ENCODE data around the gene SFMBT1. TPM values are rescaled to one million over a fixed set of nuclear protein-coding genes. Genes with fewer than 3 reads are reported as not detected.
A peak's percentile ranks its signal among the peaks of the same experiment; 100 is the strongest.
"Not testable (repeated sequence)": the region's sequence is repeated elsewhere in the genome, so short reads cannot be mapped to it uniquely, and the experiment has no call there.

SFMBT1 gene
- total RNA-seq, 1 experiment from 2014 or later = 22.2 TPM

DNA sequence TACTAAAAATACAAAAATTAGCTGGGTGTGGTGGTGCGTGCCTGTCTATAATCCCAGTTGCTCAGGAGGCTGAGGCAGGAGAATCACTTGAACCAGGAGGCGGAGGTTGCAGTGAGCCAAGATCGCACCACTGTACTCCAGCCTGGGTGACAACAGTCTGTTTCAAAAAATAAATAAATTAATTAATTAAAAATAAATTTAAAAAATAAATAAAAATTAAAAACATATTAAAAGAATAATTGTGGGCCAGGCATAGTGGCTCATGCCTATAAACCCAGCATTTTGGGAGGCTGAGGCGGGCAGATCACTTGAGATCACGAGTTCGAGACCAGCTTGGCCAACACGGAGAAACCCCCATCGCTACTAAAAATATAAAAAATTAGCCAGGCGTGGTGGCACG is 11.5 kb downstream of the SFMBT1 start:
- not testable (repeated sequence) for H3K4me3 ChIP-seq (ENCODE audit: insufficient read depth, low read depth, low read length); H3K36me3 ChIP-seq (replicated peaks; ENCODE audit: control insufficient read depth, insufficient read depth, low read length); DNase-seq; H3K27me3 ChIP-seq (ENCODE audit: control insufficient read depth, insufficient read depth, low read length)

DNA sequence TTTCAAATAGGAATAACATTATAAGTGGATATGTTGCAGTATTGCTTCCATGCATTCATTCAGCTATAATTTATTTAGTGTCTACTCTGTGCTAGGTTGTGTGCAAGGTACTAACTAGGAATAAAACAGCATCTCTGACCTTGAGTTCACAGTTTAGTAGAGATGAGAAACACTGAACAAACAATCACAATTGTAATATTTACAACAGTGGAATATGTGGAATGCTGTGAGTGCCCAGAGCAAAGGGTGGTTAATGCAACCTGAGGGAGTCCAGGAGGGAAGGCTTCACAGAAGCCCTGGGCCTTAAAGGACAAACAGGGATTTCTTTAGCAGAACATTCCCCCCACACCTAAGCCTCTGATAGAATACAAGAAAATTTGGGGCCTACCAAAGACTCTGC is 13.3 kb downstream of the SFMBT1 start:
- H3K36me3 ChIP-seq (replicated peaks; ENCODE audit: control insufficient read depth, insufficient read depth, low read length) = no peaks in the 10 kb centered on the region
- no peak overlapping the region for H3K4me3 ChIP-seq (ENCODE audit: insufficient read depth, low read depth, low read length)
- no peak for DNase-seq
- H3K27me3 ChIP-seq (ENCODE audit: control insufficient read depth, insufficient read depth, low read length) = no peaks in the 10 kb centered on the region

DNA sequence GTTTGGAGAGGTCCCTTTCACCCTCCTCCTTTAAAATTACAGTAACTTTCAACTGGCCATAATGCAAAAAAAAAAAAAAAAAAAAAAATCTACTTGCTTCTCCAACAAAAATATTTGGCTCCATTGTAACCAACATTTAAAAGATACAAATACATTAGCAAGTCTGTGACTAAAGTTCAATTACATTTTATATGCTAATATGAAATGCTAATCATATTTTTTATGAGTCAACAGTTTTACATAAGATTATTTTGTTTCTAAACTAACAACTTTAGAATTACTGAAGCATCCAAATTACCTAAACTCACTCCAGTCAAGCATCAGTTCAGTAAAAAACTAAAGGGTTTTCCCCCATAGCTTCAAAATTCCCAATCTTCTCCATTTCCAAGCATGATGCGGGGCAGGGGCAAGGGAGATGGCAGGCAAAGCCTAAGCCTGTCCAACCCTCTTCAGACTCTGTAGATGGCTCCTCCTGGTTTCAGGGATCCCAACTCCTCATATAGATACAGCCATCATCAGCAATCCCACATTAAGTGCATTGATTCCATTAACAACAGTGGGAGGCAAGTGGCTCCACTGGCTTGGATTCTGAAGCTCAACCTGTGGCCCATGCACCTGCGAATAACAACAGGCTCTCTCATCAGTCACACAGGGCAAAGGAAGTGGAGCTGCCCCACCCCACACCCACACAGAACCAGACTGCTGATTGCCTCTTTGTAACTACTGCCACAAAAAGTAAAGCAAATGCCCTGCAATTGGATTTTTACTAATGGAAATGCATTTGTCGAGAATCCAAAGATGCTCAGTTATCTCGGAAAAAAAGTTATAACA is 15.0 kb downstream of the SFMBT1 start:
- H3K27me3 ChIP-seq (ENCODE audit: control insufficient read depth, insufficient read depth, low read length) = no peaks in the 10 kb centered on the region

DNA sequence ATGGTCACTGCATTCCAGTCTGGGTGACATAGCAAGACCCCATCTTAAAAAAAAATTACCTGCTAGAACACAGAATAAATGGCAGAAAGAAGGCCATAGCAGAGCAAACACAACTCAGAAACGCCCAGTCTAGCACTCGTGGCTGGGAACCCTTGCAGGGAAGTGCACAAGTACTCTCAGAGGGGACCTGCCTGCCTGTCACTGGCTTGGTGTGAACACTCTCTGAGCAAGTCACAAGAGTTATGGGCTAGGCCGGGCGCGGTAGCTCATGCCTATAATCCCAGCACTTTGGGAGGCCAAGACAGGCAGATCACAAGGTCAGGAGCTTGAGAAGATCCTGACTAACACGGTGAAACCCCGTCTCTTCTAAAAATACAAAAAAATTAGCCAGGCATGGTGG is 17.2 kb downstream of the SFMBT1 start:
- Histone ChIP-seq H3K27me3 (ENCODE audit: control insufficient read depth, insufficient read depth, low read length) (no peaks in the 10 kb centered on the region), H3K36me3 (replicated peaks; ENCODE audit: control insufficient read depth, insufficient read depth, low read length) (no peaks in the 10 kb centered on the region), H3K4me3 (ENCODE audit: insufficient read depth, low read depth, low read length) (no peak overlapping the region)
- DNase-seq = no peak

More for the DNA sequence above, 15.0 kb downstream of the SFMBT1 start:
- Histone ChIP-seq H3K4me3 (ENCODE audit: insufficient read depth, low read depth, low read length) (no peak overlapping the region), H3K36me3 (replicated peaks; ENCODE audit: control insufficient read depth, insufficient read depth, low read length) (no peaks in the 10 kb centered on the region)
- DNase-seq = peak; percentile 64

DNA sequence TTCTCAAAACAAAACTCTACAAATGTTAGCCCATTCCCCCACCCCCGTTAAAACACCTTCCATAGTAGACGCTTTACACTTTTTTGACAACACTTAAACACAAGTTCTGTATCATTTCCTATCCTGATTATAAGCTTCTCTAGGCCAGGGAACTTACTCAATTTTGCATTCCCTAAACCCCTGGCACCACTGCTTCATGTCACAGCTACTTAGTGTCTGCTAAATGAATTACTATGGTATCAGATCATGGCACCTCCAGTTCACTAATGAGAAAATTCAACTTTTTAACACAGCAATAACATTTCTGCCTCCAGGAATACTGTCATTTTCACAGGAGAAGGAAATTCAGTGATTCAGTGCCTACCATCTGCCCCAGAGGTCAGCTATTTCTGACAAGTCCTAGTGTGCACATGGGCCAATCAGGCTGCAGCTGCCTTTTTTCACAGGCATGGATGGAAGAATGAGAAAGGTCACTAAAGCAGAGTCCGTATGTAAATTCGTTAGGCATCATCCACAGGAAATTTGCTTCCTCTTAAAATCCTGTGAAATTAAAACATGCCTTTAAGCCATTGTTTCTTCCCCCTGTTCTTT is 18.5 kb downstream of the SFMBT1 start:
- Histone ChIP-seq H3K4me3 (ENCODE audit: insufficient read depth, low read depth, low read length) (no peak overlapping the region), H3K27me3 (ENCODE audit: control insufficient read depth, insufficient read depth, low read length) (no peaks in the 10 kb centered on the region)

DNA sequence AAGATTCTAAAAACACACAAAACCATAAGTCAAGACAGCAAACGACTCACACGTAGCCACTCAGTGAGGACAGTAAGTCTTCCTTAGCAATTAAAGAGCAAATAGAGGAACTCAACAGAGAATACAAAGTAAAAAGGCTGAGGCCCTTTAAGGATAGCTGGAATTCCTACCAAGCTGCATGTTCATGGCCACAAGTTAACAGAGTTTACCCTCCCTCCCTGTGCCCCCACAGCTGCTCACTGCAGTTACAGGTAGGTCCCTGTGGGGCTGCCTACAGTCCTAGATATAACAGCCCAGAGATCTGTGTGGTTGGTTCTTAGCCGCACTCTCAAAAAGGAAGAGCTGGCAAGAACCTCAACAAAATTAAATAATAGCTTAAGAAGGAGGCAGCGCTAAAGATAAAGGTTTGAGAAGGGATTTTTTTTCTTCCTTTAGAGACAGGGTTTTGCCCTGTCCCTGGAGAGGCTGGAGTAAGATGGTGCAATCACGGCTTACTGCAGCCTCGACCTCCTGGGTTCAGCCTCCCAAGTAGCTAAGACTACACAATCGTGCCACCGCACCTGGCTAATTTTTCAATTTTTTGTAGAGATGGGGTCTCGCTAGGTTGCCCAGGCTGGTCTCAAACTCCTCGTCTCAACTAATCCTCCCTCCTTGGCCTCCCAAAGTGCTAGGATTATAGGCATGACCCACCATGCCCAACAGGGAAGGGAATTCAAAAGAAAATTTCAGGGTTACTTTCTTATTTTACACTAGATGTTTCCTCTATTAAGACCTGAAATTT is 19.3 kb downstream of the SFMBT1 start:
- Histone ChIP-seq H3K36me3 (replicated peaks; ENCODE audit: control insufficient read depth, insufficient read depth, low read length) (no peaks in the 10 kb centered on the region), H3K4me3 (ENCODE audit: insufficient read depth, low read depth, low read length) (no peak overlapping the region), H3K27me3 (ENCODE audit: control insufficient read depth, insufficient read depth, low read length) (no peaks in the 10 kb centered on the region)
- peak; percentile 56 for DNase-seq

More for the DNA sequence above, 18.5 kb downstream of the SFMBT1 start:
- DNase-seq = no peak
- H3K36me3 ChIP-seq (replicated peaks; ENCODE audit: control insufficient read depth, insufficient read depth, low read length) = no peaks in the 10 kb centered on the region

DNA sequence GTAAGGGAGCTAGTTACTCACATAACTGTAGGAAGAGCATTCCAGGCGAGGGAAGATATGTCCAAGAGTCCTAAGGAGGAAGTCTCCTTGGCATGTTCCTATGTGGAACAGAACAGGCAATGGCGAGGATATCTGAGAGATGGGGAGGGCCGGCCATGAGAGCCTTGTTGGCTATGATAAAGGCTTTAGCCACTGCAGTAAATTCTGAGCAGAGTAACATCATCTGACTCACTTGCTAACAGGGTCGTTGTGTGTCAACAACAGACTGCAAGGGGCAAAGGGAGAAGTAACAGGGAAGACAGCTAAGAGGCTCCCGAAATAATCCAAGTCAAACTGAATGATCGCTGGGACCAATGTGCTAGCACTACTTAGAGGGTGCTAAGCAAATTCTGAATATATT is 21.6 kb downstream of the SFMBT1 start:
- Histone ChIP-seq H3K36me3 (replicated peaks; ENCODE audit: control insufficient read depth, insufficient read depth, low read length) (no peaks in the 10 kb centered on the region), H3K27me3 (ENCODE audit: control insufficient read depth, insufficient read depth, low read length) (no peaks in the 10 kb centered on the region), H3K4me3 (ENCODE audit: insufficient read depth, low read depth, low read length) (no peak overlapping the region)
- no peak for DNase-seq

DNA sequence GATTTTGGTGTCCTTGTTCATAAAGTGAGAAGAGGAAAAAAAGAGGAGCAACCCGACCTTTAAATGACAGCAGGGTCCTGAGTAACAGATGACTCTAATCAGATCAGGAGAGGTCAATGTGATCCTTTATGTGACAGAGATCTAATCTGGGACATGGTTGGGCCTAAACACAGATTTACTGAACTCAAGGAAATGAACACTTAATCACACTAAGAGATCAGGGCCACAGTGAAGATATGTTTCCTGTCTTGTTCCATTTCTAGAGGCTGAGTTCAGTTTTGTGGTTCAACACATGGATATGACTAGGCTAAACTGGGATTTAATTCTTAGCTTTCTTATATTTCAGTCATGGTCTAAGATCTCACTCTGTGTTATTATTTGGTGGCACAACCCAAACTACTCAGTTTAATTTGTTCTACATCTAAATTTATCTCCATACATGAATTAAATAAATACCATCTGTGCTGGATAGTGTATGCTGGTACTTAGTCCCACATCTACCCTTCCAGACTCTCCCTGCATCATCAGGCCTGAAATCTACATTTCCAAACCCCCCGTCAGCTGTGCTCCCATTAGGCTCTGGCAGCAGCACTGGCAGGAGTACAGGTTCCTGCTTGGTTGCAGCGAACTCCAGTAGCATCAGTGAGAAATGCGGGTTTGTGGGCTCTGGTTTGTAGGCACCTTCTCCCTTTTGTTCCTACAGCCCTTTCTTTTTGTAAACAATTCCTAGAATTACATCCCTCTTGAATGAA is 22.6 kb downstream of the SFMBT1 start:
- H3K27me3 ChIP-seq (ENCODE audit: control insufficient read depth, insufficient read depth, low read length) = no peaks in the 10 kb centered on the region
- DNase-seq = no peak
- H3K36me3 ChIP-seq (replicated peaks; ENCODE audit: control insufficient read depth, insufficient read depth, low read length) = no peaks in the 10 kb centered on the region
- H3K4me3 ChIP-seq (ENCODE audit: insufficient read depth, low read depth, low read length) = no peak overlapping the region

DNA sequence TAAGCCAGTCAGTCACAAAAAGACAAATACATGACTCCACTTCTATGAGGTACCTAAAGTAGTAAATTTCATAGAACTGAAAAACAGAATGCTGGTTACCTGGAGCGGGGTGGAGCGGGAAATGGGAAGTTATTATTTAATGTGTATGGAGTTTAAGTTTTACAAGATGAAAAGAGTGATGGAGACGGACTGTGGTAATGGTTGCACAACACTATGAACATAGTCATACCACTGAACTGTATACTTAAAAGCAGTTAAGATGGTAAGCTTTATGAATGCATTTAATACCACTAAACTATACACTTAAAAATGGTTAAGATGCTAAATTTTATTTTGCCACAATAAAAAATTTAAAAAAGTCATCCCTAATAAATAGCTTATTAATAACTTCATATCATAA is 23.2 kb downstream of the SFMBT1 start:
- no peak for DNase-seq
- no peak overlapping the region for H3K4me3 ChIP-seq (ENCODE audit: insufficient read depth, low read depth, low read length)
- H3K36me3 ChIP-seq (replicated peaks; ENCODE audit: control insufficient read depth, insufficient read depth, low read length) = no peaks in the 10 kb centered on the region
- no peaks in the 10 kb centered on the region for H3K27me3 ChIP-seq (ENCODE audit: control insufficient read depth, insufficient read depth, low read length)

DNA sequence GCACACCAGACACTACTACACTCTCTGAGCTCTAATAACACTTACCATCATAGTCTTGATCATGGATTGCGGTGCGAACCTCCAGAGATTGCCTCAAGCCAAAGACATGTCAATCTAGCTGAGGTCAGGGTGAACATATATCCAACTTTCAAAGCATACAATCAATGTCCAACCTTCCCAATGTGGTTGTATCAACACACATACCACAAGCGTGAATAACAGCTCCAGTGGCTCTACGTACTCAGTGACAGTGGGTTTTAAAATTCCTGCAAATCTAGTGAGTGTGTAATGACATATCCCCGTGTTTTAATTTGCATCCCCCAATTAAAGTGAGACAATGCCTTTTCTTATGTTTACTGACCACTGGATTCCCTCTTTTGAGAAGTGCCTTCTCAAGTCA is 29.6 kb downstream of the SFMBT1 start:
- no peaks in the 10 kb centered on the region for H3K36me3 ChIP-seq (replicated peaks; ENCODE audit: control insufficient read depth, insufficient read depth, low read length)
- H3K27me3 ChIP-seq (ENCODE audit: control insufficient read depth, insufficient read depth, low read length) = no peaks in the 10 kb centered on the region
- no peak overlapping the region for H3K4me3 ChIP-seq (ENCODE audit: insufficient read depth, low read depth, low read length)
- DNase-seq = no peak

DNA sequence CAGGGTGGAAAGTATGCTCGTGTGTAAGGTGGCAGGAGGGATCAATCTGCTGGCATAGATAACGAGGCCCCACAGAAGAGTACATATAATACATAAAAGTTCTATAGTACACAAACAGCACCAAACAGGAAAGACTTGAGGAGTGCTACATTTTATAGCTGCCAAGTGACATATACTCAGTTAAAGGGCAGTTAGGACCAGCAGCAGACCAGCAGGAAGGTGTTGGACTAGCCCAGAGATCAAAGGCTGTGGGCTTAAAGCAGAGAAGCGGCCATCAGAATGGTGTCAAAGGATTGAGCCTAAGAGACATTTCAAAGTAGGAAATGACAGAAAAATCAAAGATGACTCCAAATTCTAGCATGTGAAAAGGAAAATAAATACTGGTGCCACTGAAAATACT is 34.5 kb downstream of the SFMBT1 start:
- Histone ChIP-seq H3K36me3 (replicated peaks; ENCODE audit: control insufficient read depth, insufficient read depth, low read length) (no peaks in the 10 kb centered on the region), H3K27me3 (ENCODE audit: control insufficient read depth, insufficient read depth, low read length) (no peaks in the 10 kb centered on the region), H3K4me3 (ENCODE audit: insufficient read depth, low read depth, low read length) (no peak overlapping the region)
- no peak for DNase-seq

DNA sequence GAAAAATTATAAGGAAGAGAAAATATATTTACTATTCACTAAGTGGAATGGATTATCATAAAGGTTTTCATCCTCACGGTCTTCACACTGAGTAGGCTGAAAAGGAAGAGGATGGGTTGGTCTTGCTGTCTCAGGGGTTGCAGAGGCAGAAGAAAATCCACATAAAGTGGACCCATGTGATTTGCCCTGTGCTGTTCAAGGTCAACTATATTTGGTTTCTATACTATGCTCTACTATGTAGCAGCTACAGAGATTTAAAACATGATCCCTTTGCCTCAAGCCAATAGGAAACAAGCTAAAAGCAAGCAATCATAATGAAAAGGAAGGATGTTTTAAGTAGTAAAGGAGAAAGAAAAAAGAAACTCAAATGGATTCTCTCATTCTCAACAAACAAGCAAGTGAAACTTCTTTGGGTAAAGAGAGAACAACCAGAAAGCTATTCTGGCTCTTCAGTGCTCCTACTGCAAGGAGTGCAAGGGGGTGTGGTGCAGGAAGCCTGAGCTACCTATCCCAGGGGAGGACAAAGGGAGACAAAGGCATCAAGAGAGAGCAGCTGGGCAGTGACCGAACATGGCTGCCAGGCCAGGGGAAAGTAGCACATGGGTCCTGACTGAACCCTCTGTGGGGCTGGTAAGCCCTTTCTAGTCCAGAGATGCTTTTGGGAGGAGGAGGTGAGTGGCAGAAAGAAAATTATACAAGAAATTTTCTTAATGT is 35.9 kb downstream of the SFMBT1 start:
- Histone ChIP-seq H3K4me3 (ENCODE audit: insufficient read depth, low read depth, low read length) (no peak overlapping the region), H3K27me3 (ENCODE audit: control insufficient read depth, insufficient read depth, low read length) (no peaks in the 10 kb centered on the region), H3K36me3 (replicated peaks; ENCODE audit: control insufficient read depth, insufficient read depth, low read length) (no peaks in the 10 kb centered on the region)
- DNase-seq = peak; percentile 46

DNA sequence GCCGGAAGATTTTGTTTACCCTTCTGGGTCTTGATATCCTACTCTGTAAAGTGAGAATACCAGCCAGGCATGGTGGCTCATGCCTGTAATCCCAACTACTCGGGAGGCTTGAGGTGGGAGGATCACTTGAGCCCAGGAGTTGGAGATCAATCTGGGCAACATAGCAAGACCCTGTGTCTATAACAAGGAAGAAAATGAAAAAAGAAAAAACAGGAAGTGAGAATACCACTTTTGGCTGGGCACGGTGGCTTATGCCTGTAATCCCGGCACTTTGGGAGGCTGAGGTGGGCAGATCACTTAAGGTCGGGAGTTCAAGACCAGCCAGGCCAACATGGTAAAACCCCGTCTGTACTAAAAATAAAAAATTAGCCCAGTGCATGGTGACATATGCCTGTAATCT is 36.9 kb downstream of the SFMBT1 start:
- no peak for DNase-seq
- no peaks in the 10 kb centered on the region for H3K27me3 ChIP-seq (ENCODE audit: control insufficient read depth, insufficient read depth, low read length)
- no peaks in the 10 kb centered on the region for H3K36me3 ChIP-seq (replicated peaks; ENCODE audit: control insufficient read depth, insufficient read depth, low read length)
- H3K4me3 ChIP-seq (ENCODE audit: insufficient read depth, low read depth, low read length) = no peak overlapping the region
